Chondrocyte (in vitro differentiated cells): ENCODE results near the gene PIEZO2. TPM values are rescaled to one million over a fixed set of nuclear protein-coding genes. Genes with fewer than 3 reads are reported as not detected.
A peak's percentile ranks its signal among the peaks of the same experiment; 100 is the strongest.
"Not testable (repeated sequence)": the region's sequence is repeated elsewhere in the genome, so short reads cannot be mapped to it uniquely, and the experiment has no call there.

ENCODE experiments used
- DNase-seq: peaks from one replicate; pipeline ENCODE4 v3.0.0; 2021; ENCODE audit warnings: mixed read lengths, low spot score
- H3K27ac Mint-ChIP-seq: one replicate; pipeline ENCODE4 v1.8.0; 2021; ENCODE audit warnings: mild to moderate bottlenecking, moderate library complexity, mixed read lengths; ENCODE audit not compliant: unreplicated experiment
- H3K27me3 Mint-ChIP-seq: 2 replicates; pipeline ENCODE4 v1.8.0; 2021; ENCODE audit warnings: low read depth, mixed read lengths
- H3K36me3 Mint-ChIP-seq: 2 replicates; pipeline ENCODE4 v1.8.0; 2021; ENCODE audit warnings: low read depth, mixed read lengths
- H3K4me1 Mint-ChIP-seq: 2 replicates; pipeline ENCODE4 v1.8.0; 2021; ENCODE audit warnings: low read depth, mild to moderate bottlenecking, mixed read lengths
- H3K4me3 Mint-ChIP-seq: one replicate; pipeline ENCODE4 v1.8.0; 2021; ENCODE audit warnings: mild to moderate bottlenecking, moderate library complexity, mixed read lengths; ENCODE audit not compliant: unreplicated experiment
- H3K9me3 Mint-ChIP-seq: 2 replicates; pipeline ENCODE4 v1.8.0; 2021; ENCODE audit warnings: low read depth, mixed read lengths
- total RNA-seq: library from RNA; stranded (reverse); gene quantifications from 3 replicates; pipeline ENCODE4 v1.2.1, GENCODE V29; 2021
- TF ChIP-seq, protein P1 (sequence below): fragments of 200-600 bp; sonication (generic); IDR thresholded peaks from 2 replicates; pipeline ENCODE4 v1.5.0; 2021; ENCODE audit warnings: antibody characterized with exemption, mild to moderate bottlenecking, moderate library complexity

PIEZO2 gene
- total RNA-seq, 1 donor from 2014 or later, result 142 TPM

DNA sequence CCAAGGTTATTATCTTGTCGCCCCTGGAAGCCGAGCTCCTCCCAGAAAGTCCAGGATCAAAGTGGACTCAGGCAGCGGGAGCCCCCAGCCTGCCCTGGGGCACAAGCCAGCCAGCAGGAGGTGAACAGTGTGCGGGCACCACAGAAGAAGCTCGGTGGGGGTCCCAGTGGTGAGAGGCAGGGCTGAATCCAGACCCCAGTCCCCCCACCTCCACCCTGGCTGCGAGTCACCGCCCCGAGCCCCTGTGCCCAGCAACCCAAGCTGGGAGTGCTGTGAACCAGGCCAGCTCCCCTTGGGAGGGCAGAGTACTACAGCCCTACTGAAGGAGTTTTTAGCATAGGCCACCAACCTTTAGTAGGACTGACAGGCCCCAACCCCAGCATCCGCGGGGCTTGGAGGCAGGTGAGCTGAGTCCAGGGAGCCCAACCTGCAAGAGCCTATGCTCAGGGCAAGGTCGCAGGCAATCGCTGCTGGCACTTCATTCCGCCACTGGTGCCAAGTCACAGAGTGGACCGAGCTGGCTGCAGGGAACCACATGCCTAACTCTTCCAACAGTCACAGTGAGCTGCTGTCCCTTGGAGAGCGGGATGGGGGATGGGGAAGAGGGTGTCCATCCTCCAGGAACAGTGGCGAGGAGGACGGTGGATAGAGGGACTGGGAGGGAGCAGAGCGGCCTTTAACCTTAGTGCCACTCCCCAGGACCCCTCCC is 3.0 kb downstream of the PIEZO2 start:
- Mint-ChIP-seq H3K36me3 (peaks cover 2% of the 10 kb centered on the region), H3K27ac (peak overlapping the region; percentile 29), H3K27me3 (no peaks in the 10 kb centered on the region), H3K4me3 (peak overlapping the region; percentile 78), H3K9me3 (no peaks in the 10 kb centered on the region), H3K4me1 (peaks cover 59% of the 10 kb centered on the region)
- TF ChIP-seq, protein P1, sequence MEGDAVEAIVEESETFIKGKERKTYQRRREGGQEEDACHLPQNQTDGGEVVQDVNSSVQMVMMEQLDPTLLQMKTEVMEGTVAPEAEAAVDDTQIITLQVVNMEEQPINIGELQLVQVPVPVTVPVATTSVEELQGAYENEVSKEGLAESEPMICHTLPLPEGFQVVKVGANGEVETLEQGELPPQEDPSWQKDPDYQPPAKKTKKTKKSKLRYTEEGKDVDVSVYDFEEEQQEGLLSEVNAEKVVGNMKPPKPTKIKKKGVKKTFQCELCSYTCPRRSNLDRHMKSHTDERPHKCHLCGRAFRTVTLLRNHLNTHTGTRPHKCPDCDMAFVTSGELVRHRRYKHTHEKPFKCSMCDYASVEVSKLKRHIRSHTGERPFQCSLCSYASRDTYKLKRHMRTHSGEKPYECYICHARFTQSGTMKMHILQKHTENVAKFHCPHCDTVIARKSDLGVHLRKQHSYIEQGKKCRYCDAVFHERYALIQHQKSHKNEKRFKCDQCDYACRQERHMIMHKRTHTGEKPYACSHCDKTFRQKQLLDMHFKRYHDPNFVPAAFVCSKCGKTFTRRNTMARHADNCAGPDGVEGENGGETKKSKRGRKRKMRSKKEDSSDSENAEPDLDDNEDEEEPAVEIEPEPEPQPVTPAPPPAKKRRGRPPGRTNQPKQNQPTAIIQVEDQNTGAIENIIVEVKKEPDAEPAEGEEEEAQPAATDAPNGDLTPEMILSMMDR, result no peak
- no peak for DNase-seq

DNA sequence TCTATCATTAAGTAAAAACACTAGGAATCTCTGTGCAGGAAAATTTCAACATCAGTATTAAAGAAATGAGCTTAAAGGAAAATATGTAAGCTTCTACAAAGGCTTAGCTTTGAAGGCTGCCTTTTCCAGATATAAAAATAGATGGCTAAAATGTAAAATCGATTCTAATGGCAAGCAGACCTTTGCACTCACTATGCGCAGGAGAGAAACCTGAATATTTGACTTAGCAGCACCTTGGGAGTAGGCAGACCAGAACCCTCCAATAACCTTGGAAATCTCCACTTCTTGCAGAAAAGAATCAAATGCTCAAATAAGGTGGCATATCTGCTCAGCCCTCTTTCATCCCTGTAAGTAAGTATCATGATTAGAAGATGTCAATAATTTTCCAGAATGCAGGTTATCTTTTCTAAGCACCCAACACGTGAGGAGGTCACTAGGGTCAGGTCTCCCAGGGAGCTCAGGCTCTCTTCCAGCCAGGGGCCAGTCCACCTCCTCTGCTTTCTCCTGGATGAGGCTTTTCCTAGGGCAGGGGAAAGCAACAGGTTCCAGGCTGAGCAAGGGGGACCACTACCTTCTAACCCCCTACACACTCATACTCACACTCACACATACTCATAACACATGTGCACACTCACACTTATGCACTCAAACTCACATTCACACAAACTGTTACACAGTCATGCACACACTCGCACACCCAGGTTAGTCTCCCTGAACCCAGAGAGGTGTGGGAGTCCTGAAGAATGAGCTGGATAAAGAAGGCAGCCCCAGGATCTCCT is 3.8 kb downstream of the PIEZO2 start:
- Mint-ChIP-seq H3K4me3 (peak overlapping the region; percentile 78), H3K9me3 (no peaks in the 10 kb centered on the region), H3K36me3 (peaks cover 4% of the 10 kb centered on the region), H3K27me3 (no peaks in the 10 kb centered on the region), H3K27ac (peak overlapping the region; percentile 67), H3K4me1 (peaks cover 55% of the 10 kb centered on the region)
- TF ChIP-seq, protein P1, result no peak
- no peak for DNase-seq

DNA sequence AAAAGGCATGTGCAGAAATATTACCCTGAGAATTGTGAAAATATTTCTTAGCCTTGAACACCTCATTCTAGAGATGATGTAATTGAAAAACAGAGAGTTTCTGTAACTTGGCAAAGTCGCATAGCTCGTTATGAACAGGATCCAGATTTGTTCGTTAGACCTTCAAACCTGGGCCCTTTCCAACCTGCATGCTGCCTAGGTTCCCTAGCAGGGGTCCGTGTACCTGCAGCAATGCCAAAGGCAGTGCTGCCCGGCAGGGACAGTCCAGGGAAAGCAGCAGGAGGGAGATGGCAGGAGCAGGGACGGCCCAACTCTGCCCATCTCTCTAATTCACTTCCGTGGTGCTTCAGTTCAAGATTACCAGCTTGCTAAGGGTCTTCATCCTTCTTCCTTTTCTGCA is 12.0 kb downstream of the PIEZO2 start:
- peaks cover 19% of the 10 kb centered on the region for H3K36me3 Mint-ChIP-seq
- DNase-seq, result no peak
- peaks cover 32% of the 10 kb centered on the region for H3K4me1 Mint-ChIP-seq
- H3K9me3 Mint-ChIP-seq, result no peaks in the 10 kb centered on the region
- TF ChIP-seq, protein P1, result no peak
- no peak overlapping the region for H3K27ac Mint-ChIP-seq
- no peaks in the 10 kb centered on the region for H3K27me3 Mint-ChIP-seq
- no peak overlapping the region for H3K4me3 Mint-ChIP-seq

DNA sequence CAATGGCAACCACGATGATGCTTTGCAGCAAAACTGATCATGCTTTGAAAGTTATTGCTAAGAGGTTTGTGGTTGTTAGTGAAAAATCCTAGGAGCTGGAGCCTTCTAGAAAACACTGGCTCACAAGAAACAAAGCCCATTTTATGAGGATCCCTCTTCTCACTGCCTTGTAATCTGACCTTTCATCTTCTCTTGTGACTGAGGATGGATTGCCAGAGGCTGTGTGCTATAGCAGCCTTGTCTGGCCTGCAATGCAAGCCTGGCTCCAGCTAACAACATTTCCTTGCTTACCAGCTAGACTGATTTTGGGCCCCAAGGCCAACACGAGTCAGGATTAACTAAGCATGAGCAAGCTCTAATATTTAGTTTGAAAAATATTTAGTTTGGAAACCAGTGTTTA is 13.1 kb downstream of the PIEZO2 start:
- peaks cover 32% of the 10 kb centered on the region for H3K4me1 Mint-ChIP-seq
- peak overlapping the region; percentile 80 for H3K27ac Mint-ChIP-seq
- peaks cover 22% of the 10 kb centered on the region for H3K36me3 Mint-ChIP-seq
- TF ChIP-seq, protein P1, result no peak
- peaks cover 3% of the 10 kb centered on the region for H3K9me3 Mint-ChIP-seq
- no peak for DNase-seq
- no peak overlapping the region for H3K4me3 Mint-ChIP-seq
- H3K27me3 Mint-ChIP-seq, result no peaks in the 10 kb centered on the region

DNA sequence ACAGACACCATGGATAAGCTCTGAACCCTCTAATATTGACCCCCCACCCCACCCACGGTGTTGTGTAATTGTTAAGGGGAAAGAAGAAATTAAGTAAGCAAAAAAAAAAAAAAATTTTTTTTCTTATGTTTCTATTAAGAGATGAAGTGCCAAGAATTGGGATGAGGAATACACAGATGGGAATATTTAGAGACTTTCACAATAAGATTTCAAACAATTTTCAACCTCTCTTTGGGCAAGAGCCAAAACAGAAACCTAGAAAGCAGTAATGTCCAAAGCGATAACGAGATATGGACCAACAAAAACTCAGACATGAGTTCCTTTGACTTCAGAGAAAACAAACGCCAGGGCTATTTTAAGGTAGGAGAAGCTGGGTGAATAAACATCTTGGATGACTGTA is 14.4 kb downstream of the PIEZO2 start:
- no peaks in the 10 kb centered on the region for H3K27me3 Mint-ChIP-seq
- peaks cover 18% of the 10 kb centered on the region for H3K36me3 Mint-ChIP-seq
- peaks cover 32% of the 10 kb centered on the region for H3K4me1 Mint-ChIP-seq
- no peak for DNase-seq
- TF ChIP-seq, protein P1, result no peak
- no peak overlapping the region for H3K4me3 Mint-ChIP-seq
- H3K27ac Mint-ChIP-seq, result peak overlapping the region; percentile 6
- H3K9me3 Mint-ChIP-seq, result peaks cover 5% of the 10 kb centered on the region

DNA sequence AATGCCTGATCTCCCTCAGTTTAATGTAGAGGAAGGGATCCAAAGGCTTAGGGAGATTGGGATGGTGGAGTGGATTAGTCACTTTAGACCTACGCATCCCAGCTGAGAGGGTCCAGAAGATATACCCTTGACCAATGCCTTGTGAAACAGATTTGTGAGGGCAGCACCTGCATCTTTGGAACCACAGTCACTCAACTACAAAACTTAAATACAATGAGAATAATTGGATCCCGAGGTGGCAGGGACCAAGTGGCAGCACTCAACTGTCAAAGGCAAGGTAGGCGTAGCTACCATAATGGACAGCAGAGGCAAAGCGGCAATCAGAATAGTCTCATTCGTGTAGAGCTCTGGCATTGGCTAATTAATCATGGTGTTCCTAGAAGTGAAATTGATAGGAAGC is 20.3 kb downstream of the PIEZO2 start:
- H3K27ac Mint-ChIP-seq, H3K4me1 Mint-ChIP-seq, DNase-seq, H3K4me3 Mint-ChIP-seq, H3K27me3 Mint-ChIP-seq: not testable (repeated sequence)
- Mint-ChIP-seq H3K9me3 (peaks cover 12% of the 10 kb centered on the region), H3K36me3 (peaks cover 29% of the 10 kb centered on the region)
